Trophoblast cell (in vitro differentiated cells and primary cell): Measurements from ENCODE around the gene PHPT1.
"Not testable (repeated sequence)": the region's sequence is repeated elsewhere in the genome, so short reads cannot be mapped to it uniquely, and the experiment has no call there.

Source experiments
- DNase-seq, 2 donors: peaks; one replicate each; pipeline ENCODE4 v3.0.0-alpha.2; 2016
- H2AFZ ChIP-seq: 2 replicates; pipeline ENCODE4 v1.6.1; 2013; ENCODE audit warnings: low read length, moderate library complexity, mild to moderate bottlenecking; ENCODE audit not compliant: insufficient read depth, poor library complexity
- H2AK5ac ChIP-seq: 2 replicates; pipeline ENCODE4 v1.6.1; 2013; ENCODE audit warnings: mild to moderate bottlenecking, low read length
- H2BK120ac ChIP-seq: 2 replicates; pipeline ENCODE4 v1.6.1; 2013; ENCODE audit warnings: low read length, mild to moderate bottlenecking, moderate library complexity; ENCODE audit not compliant: insufficient read depth, poor library complexity
- H2BK12ac ChIP-seq: 2 replicates; pipeline ENCODE4 v1.6.1; 2013; ENCODE audit warnings: mild to moderate bottlenecking, low read length, moderate library complexity
- H2BK5ac ChIP-seq: 2 replicates; pipeline ENCODE4 v1.6.1; 2013; ENCODE audit warnings: low read length, low read depth, moderate library complexity, mild to moderate bottlenecking; ENCODE audit not compliant: poor library complexity
- H3K14ac ChIP-seq: 2 replicates; pipeline ENCODE4 v1.6.1; 2013; ENCODE audit warnings: mild to moderate bottlenecking, low read length
- H3K18ac ChIP-seq: 2 replicates; pipeline ENCODE4 v1.6.1; 2013; ENCODE audit warnings: mild to moderate bottlenecking, low read length
- H3K23ac ChIP-seq: 2 replicates; pipeline ENCODE4 v1.6.1; 2013; ENCODE audit warnings: low read length
- H3K27ac ChIP-seq: 2 replicates; pipeline ENCODE4 v1.5.1; 2013; ENCODE audit warnings: low read depth, mild to moderate bottlenecking, inconsistent platforms, low read length, moderate library complexity
- H3K27me3 ChIP-seq: 2 replicates; pipeline ENCODE4 v1.6.1; 2013; ENCODE audit warnings: inconsistent platforms, mild to moderate bottlenecking, low read length, moderate library complexity; ENCODE audit not compliant: insufficient read depth
- H3K36me3 ChIP-seq, 2 experiments: 1 replicate in 1 of 2; 2 replicates in 1 of 2; pipeline ENCODE4 v1.6.1; 2013; ENCODE audit warnings: low read length in 2 of 2, mild to moderate bottlenecking in 2 of 2, moderate library complexity in 1 of 2; ENCODE audit not compliant: insufficient read depth in 2 of 2, control insufficient read depth in 1 of 2
- H3K4ac ChIP-seq: 2 replicates; pipeline ENCODE4 v1.6.1; 2013; ENCODE audit warnings: low read depth, mild to moderate bottlenecking, low read length, moderate library complexity
- H3K4me1 ChIP-seq, 2 experiments: 1 replicate in 1 of 2; 2 replicates in 1 of 2; pipeline ENCODE4 v1.6.1; 2013; ENCODE audit warnings: low read length in 2 of 2, mild to moderate bottlenecking in 2 of 2, moderate library complexity in 1 of 2; ENCODE audit not compliant: insufficient read depth in 2 of 2, control insufficient read depth in 1 of 2
- H3K4me2 ChIP-seq: 2 replicates; pipeline ENCODE4 v1.6.1; 2013; ENCODE audit warnings: inconsistent platforms, mild to moderate bottlenecking, low read length, moderate library complexity
- H3K4me3 ChIP-seq: 2 replicates; pipeline ENCODE4 v1.5.1; 2013; ENCODE audit warnings: mild to moderate bottlenecking, low read depth, low read length, inconsistent platforms
- H3K79me1 ChIP-seq: one replicate; pipeline ENCODE4 v1.6.1; 2013; ENCODE audit warnings: low read length
- H3K79me2 ChIP-seq: 2 replicates; pipeline ENCODE4 v1.6.1; 2013; ENCODE audit warnings: low read length, mild to moderate bottlenecking; ENCODE audit not compliant: control insufficient read depth, insufficient read depth, poor library complexity
- H3K9ac ChIP-seq: 2 replicates; pipeline ENCODE4 v1.6.1; 2013; ENCODE audit warnings: mild to moderate bottlenecking, low read length
- H3K9me3 ChIP-seq: 2 replicates; pipeline ENCODE4 v1.6.1; 2013; ENCODE audit warnings: low read depth, mild to moderate bottlenecking, control low read depth, inconsistent platforms, low read length; ENCODE audit not compliant: insufficient read depth
- H4K12ac ChIP-seq: 2 replicates; pipeline ENCODE4 v1.6.1; 2013; ENCODE audit warnings: low read depth, mild to moderate bottlenecking, low read length, moderate library complexity
- H4K8ac ChIP-seq: 2 replicates; pipeline ENCODE4 v1.6.1; 2013; ENCODE audit warnings: low read depth, mild to moderate bottlenecking, low read length, moderate library complexity
- H4K91ac ChIP-seq: one replicate; pipeline ENCODE4 v1.6.1; 2013; ENCODE audit warnings: low read depth, mild to moderate bottlenecking, low read length, moderate library complexity
- WGBS: extraction: QIAGEN DNeasy Blood & Tissue Kit; methylation state at CpG from one replicate; pipeline ENCODE4 v1.1.7; 2013; ENCODE audit warnings: missing lambda C conversion rate; ENCODE audit not compliant: insufficient read length, insufficient coverage; ENCODE audit errors: extremely low coverage; 5-methylcytosine and 5-hydroxymethylcytosine counted together

PHPT1 gene

GRCh38 chr9:136840877-136841645 is 8.1 kb upstream of the PHPT1 start:
- peaks cover 38 to 42% of the 10 kb centered on the region in 2 experiments for H3K36me3 ChIP-seq
- H3K9me3 ChIP-seq = peaks cover 12% of the 10 kb centered on the region
- no peak overlapping the region for H2BK5ac ChIP-seq
- H3K27me3 ChIP-seq = no peaks in the 10 kb centered on the region
- no peak overlapping the region for H3K4ac ChIP-seq
- no peak overlapping the region for H3K4me3 ChIP-seq
- H3K23ac ChIP-seq = no peak overlapping the region
- no peak overlapping the region for H3K9ac ChIP-seq
- no peak overlapping the region for H4K8ac ChIP-seq
- H3K27ac ChIP-seq = no peak overlapping the region
- peaks cover 0 to 3% of the 10 kb centered on the region in 2 experiments for H3K4me1 ChIP-seq
- no peak overlapping the region for H3K14ac ChIP-seq
- WGBS = no CpG with 5 or more reads among the region's 28 CpGs
- H3K18ac ChIP-seq = no peak overlapping the region
- H2BK120ac ChIP-seq = no peak overlapping the region
- no peak overlapping the region for H2AK5ac ChIP-seq
- no peak overlapping the region for H2BK12ac ChIP-seq
- H3K79me2 ChIP-seq = no peaks in the 10 kb centered on the region
- H2AFZ ChIP-seq = no peak overlapping the region
- no peak overlapping the region for H4K12ac ChIP-seq
- DNase-seq = no peak
- H3K79me1 ChIP-seq = no peaks in the 10 kb centered on the region
- H3K4me2 ChIP-seq = no peak overlapping the region
- H4K91ac ChIP-seq = no peak overlapping the region

DNA sequence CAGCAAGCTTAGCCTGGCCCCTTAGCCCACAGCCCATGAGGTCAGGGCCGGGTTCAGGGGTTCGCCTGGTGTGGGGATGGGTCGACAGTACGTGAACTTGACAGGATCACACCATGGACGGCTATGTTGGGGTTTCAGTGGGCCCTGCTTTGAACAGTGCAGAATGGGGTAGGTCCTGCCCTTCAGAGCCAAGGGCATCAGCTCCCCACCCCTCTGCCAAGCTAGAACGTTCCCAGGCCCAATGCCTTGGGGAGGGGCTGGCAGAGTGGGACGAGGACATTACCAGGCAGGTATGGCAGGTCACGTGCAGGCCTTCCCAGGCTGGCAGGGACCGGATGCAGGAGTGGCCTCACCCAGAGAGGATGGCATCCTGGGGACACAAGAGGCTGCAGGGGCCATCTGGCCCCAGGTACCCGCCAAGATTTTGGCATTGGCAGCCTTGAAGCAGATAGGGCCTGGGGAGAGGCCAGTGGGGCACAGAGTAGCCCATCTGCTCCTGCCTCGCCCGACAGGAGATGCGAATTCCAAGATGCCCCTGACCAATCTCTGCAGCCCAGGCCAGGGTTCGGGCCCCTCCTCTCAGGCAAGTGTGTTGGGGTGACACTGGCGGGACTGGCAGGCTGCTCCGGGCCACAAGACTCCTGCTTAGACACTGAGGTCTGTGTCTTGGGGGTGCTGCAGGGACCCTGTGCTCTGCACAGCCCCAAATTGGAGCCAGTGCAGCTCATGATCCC is 7.4 kb upstream of the PHPT1 start:
- H2BK12ac ChIP-seq, H3K4me3 ChIP-seq, H2BK120ac ChIP-seq, DNase-seq, H3K27me3 ChIP-seq, H4K12ac ChIP-seq, H2AFZ ChIP-seq, H3K18ac ChIP-seq, H3K23ac ChIP-seq, H3K14ac ChIP-seq, H3K27ac ChIP-seq, H3K9ac ChIP-seq, H3K4ac ChIP-seq, H2AK5ac ChIP-seq, H3K79me1 ChIP-seq, H3K4me1 ChIP-seq, H3K4me2 ChIP-seq, H2BK5ac ChIP-seq, H4K8ac ChIP-seq, H3K79me2 ChIP-seq, H4K91ac ChIP-seq: not testable (repeated sequence)
- H3K36me3 ChIP-seq = peaks cover 31 to 35% of the 10 kb centered on the region in 2 experiments
- H3K9me3 ChIP-seq = peaks cover 19% of the 10 kb centered on the region
- no CpG with 5 or more reads among the region's 16 CpGs for WGBS

GRCh38 chr9:136842380-136842948 is 6.7 kb upstream of the PHPT1 start, which contains the start of gene AJM1:
Gene AJM1 (plus strand): TSS chr9:136842478. CDS start chr9:136844415, 1,937 bp downstream.
- H2BK5ac ChIP-seq, H3K79me2 ChIP-seq, H3K23ac ChIP-seq, H3K14ac ChIP-seq, H4K91ac ChIP-seq, H3K27me3 ChIP-seq, H4K12ac ChIP-seq, H3K9ac ChIP-seq, H2BK120ac ChIP-seq, H3K27ac ChIP-seq, H2AK5ac ChIP-seq, H3K4me3 ChIP-seq, H2AFZ ChIP-seq, H3K4ac ChIP-seq, H2BK12ac ChIP-seq, H4K8ac ChIP-seq, H3K18ac ChIP-seq, H3K79me1 ChIP-seq: not testable (repeated sequence)
- peaks cover 11 to 12% of the 10 kb centered on the region in 2 experiments for H3K4me1 ChIP-seq
- WGBS = no CpG with 5 or more reads among the region's 27 CpGs
- H3K4me2 ChIP-seq = peak within 1 kb of the TSS; percentile 54
- peak; percentile 55 to 82 for DNase-seq
- H3K36me3 ChIP-seq = peaks cover 30 to 31% of the 10 kb centered on the region in 2 experiments
- H3K9me3 ChIP-seq = peaks cover 22% of the 10 kb centered on the region

GRCh38 chr9:136843159-136843800 is 5.9 kb upstream of the PHPT1 start:
- Histone ChIP-seq H3K4me1 (peaks cover 12 to 14% of the 10 kb centered on the region in 2 experiments), H3K79me1 (peaks cover 16% of the 10 kb centered on the region), H3K9me3 (peaks cover 23% of the 10 kb centered on the region), H3K36me3 (peaks cover 23% of the 10 kb centered on the region in 2 experiments)
- H4K91ac ChIP-seq, H4K8ac ChIP-seq, H2BK120ac ChIP-seq, H3K23ac ChIP-seq, H3K27ac ChIP-seq, H3K27me3 ChIP-seq, H3K4me3 ChIP-seq, H2BK5ac ChIP-seq, H3K4ac ChIP-seq, H3K14ac ChIP-seq, H3K9ac ChIP-seq, H2AK5ac ChIP-seq, H3K79me2 ChIP-seq, H3K18ac ChIP-seq, H2AFZ ChIP-seq, H3K4me2 ChIP-seq, H4K12ac ChIP-seq, DNase-seq, H2BK12ac ChIP-seq: not testable (repeated sequence)
- no CpG with 5 or more reads among the region's 21 CpGs for WGBS
